ENCODE data around the gene SLC16A9.
"Not testable (repeated sequence)": the region's sequence is repeated elsewhere in the genome, so short reads cannot be mapped to it uniquely, and the experiment has no call there.

SLC16A9 gene

GRCh38 chr10:59672150-59672875, 37.3 kb downstream of the SLC16A9 start:
- DNase-seq: no peak

- DNase-seq: no peak
These were observed 39.4 kb downstream of the SLC16A9 start for GRCh38 chr10:59670269-59670668.

- no peak for DNase-seq
These were observed 41.6 kb downstream of the SLC16A9 start for GRCh38 chr10:59668096-59668495.

GRCh38 chr10:59666310-59666709, 43.3 kb downstream of the SLC16A9 start:
- no peak for DNase-seq

GRCh38 chr10:59663213-59663612, 46.4 kb downstream of the SLC16A9 start:
- not testable (repeated sequence) for DNase-seq

GRCh38 chr10:59657724-59658123, 51.9 kb downstream of the SLC16A9 start:
- no peak for DNase-seq

- no peak for DNase-seq
These were observed 54.3 kb downstream of the SLC16A9 start for GRCh38 chr10:59655309-59655708.

GRCh38 chr10:59654007-59654406, 55.6 kb downstream of the SLC16A9 start:
- no peak for DNase-seq

GRCh38 chr10:59651902-59652301, 57.7 kb downstream of the SLC16A9 start:
- DNase-seq: no peak

DNA sequence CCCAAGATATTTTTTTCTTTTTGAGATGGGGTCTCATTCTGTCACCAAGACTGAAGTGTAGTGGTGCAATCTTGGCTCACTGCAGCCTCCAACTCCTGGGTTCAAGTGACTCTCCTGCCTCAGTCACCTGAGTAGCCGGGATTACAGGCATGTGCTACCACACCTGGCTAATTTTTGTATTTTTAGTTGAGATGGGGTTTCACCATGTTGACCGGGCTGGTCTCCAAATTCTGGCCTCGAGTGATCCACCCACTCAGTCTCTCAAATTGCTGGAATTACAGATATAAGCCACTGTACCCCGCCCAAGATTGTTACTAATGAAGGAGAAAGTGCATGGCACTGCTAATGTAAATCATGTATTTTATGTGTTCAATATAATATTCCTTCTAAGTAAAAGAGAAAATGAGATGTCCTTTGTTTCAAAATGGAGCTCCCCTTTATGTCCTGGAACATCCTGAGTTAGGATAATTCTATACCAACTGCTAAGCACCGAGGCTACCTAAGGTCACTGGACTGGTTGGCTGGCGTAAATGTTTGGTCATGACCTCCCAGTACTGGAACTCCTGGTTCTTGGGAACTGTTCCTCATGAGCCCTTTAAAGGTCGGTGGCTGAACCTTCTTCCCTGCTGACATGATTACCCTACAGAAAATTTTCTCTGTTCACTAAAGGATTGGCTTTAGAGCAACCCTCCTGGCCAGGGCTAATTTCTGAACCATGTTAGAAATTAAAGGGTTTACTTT, 59.9 kb downstream of the SLC16A9 start:
- no peak for DNase-seq

- peak; percentile 63 for DNase-seq
These were observed 60.9 kb downstream of the SLC16A9 start for GRCh38 chr10:59648711-59649201.

- DNase-seq: no peak
These were observed 64.8 kb downstream of the SLC16A9 start for GRCh38 chr10:59644841-59645240.

DNA sequence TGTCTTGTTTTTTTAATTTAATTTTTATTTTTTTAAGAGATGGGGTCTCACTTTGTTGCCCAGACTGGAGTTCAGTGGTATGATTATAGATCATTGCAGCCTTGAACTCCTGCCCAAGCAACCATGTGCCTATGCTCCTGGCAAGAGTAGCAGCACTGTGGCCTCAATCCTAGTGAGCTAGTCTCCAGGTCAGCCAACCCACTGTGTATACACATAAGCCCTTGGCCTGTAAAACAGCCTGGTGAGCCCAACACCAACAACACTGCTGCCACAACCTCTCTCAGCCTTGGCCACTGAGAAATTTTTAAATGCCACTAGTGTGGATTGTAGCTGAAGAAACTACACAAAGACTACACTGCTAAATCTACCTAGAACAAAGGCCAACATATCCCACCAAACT, 68.0 kb downstream of the SLC16A9 start:
- DNase-seq: not testable (repeated sequence)

DNA sequence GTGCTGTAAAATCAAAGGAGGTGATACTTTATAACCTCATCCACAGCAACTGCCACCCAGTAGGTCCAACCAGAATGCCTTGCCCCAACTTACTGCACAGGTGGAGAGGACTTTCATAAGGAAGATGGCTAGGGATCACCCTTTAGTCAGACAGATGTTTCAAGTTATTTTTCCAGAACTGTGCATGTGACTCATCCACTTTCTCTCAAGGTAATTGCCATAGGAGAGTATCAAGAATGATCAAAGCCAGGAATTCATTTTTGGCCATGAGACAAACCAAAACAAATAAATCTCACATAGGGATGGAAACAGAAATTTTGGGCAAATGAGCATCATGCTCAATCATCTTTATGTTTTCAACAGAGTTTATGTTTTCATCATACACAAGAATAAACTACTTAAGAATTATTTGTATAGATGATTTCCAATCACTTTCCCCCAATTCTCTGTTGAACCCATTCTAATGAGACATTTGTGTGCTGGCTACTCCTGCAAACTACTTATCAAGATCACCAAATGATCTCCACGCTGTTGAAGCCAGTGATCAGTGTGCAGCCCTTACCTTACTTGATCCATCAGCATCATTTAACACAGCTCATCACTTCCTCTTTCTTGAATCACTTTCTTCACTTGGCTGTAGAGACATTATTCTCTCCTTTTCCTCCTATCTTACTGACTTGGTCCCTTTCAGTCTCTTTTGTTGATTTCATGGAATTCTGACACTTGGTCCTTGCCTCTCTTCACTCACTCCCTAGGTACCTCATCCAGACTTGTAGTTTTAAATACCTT, 74.0 kb downstream of the SLC16A9 start:
- DNase-seq: no peak

DNA sequence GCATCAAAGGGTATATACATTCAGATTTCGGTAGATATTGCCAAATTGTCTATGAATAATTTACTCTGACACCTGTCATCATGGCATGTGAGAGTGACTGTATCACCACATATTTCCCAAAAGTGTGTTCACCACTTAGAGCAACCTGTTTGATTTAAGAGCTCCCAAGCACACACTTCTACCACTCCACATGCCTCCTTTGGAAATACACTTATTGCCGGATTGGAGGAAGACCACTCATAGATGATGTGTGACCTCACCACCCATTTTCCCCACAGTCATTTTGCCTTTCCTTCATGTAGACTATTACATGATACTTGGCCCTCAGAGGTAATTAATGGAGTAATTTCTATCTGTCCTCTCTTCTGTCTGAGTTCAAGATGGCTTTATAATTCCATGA, 75.5 kb downstream of the SLC16A9 start:
- no peak for DNase-seq

GRCh38 chr10:59633063-59633462, 76.6 kb downstream of the SLC16A9 start:
- no peak for DNase-seq

GRCh38 chr10:59631882-59632807, 77.5 kb downstream of the SLC16A9 start:
- DNase-seq: no peak

DNA sequence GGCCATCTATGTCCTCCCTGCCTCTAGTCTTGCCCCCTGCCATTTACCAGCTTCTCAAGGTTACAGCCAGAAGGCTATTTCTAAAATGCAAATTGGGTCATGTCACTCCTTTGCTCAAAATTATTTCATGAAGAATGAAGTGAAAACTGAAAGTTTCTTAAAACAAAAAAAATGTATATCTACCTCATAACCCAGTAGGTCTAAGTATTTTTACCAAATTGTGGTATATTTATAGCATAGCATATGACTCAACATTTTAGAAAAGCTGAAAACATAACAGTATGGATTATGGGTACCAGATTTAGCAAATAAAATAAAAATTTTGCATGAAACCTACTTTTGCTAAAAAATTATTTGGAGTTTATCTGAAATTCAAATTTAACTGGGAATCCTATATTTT, 78.4 kb downstream of the SLC16A9 start:
- no peak for DNase-seq

DNA sequence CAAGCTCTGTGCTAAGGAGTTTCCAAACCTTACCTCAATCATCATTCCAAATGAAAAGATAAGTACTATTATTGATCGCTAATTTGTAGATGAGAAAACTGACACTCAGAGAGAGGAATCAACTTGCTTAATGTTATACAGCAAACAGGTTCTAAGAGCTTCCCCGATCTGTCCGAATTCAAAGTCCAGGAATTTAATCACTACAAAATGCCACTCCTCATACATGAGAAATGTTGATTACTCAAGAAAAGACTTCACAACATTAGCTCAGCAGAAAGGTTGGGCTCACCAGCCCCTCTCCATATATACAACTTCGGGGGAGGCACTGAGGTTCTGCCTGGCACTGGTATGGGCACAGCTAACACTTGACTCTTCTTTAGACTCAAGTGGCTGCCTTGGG, 80.7 kb downstream of the SLC16A9 start:
- no peak for DNase-seq

- no peak for DNase-seq
These were observed 81.2 kb downstream of the SLC16A9 start for GRCh38 chr10:59628456-59628855.

DNA sequence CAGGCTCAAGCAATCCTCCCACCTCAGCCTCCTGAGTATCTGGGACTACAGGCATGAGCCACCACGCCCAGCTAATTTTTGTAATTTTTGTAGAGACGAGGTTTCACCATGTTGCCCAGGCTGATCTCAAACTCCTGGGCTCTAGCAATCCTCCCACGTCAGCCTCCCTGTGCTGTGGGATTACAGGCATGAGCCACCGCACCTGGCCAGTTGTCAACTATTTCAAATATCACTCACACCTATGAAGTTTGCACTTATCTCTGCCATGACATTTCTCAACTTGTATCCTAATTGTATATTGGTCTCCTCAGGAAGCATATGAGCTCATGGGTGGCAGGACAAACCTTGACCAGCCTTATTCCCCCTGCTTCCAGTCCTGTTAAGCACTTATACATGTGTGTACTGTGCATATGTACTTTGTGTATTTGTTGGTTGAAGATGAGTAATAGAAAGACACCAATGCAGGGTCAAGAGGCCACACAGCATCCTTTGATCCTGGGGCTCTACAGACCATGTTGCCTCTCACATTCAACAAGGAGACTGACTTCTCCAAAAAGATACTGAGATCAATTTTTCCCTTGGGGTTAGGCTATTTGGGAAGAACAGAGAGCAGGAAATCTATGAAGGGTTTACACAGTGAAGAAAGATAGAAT, 82.2 kb downstream of the SLC16A9 start:
- DNase-seq: no peak

GRCh38 chr10:59626523-59626869, 83.2 kb downstream of the SLC16A9 start:
- DNase-seq: no peak

Measured in NCI-H1436 (cell line).